HCT116 (cell line): ENCODE measurements around the gene STX12.
"Not testable (repeated sequence)": the region's sequence is repeated elsewhere in the genome, so short reads cannot be mapped to it uniquely, and the experiment has no call there.

Experiments
- CTCF ChIP-seq, 3 experiments: fragments of 200-600 bp in 1 of 3; sonication (generic) in 1 of 3; IDR thresholded peaks in 2 of 3; conservative IDR thresholded peaks in 1 of 3; 2 replicates each; pipeline ENCODE4 v1.5.1; 2012 to 2017; ENCODE audit warnings: low read depth in 2 of 3, low read length in 2 of 3, antibody characterized with exemption in 1 of 3, borderline replicate concordance in 1 of 3, control low read depth in 1 of 3, mild to moderate bottlenecking in 1 of 3, mixed read lengths in 1 of 3, mixed run types in 1 of 3, moderate library complexity in 1 of 3; ENCODE audit not compliant: insufficient read depth in 1 of 3
- RAD21 ChIP-seq: IDR thresholded peaks from 2 replicates; pipeline ENCODE4 v1.6.1; 2012; ENCODE audit warnings: low read depth, mild to moderate bottlenecking

GRCh38 chr1:27871076-27871475 lies 98.1 kb downstream of the STX12 start:
- TF ChIP-seq RAD21; CTCF (IDR thresholded peaks at IDR 0.05 in 2 of 3, conservative IDR thresholded peaks at IDR 0.05 in 1 of 3; ENCODE audit: borderline replicate concordance in 1 of 3, insufficient read depth in 1 of 3, low read depth in 2 of 3, low read length in 2 of 3): not testable (repeated sequence)
